SJCRH30 (cell line): Measurements from ENCODE around the gene PCED1B. TPM values are rescaled to one million over a fixed set of nuclear protein-coding genes. Genes with fewer than 3 reads are reported as not detected.

ENCODE experiments used
- DNase-seq, 2 experiments: peaks; one replicate each; pipeline ENCODE4 v3.0.0-alpha.2; 2015 to 2020
- H3K27ac ChIP-seq: fragments of 250-450 bp; sonication (Bioruptor Pico); 2 replicates; pipeline ENCODE4 v1.5.1; 2020; ENCODE audit warnings: mild to moderate bottlenecking, moderate library complexity
- H3K27me3 ChIP-seq: fragments of 250-450 bp; sonication (Bioruptor Pico); 2 replicates; pipeline ENCODE4 v1.5.1; 2020; ENCODE audit warnings: mild to moderate bottlenecking, moderate library complexity
- H3K36me3 ChIP-seq: fragments of 250-450 bp; sonication (Bioruptor Pico); 2 replicates; pipeline ENCODE4 v1.5.1; 2020; ENCODE audit warnings: mild to moderate bottlenecking, moderate library complexity
- H3K4me1 ChIP-seq: fragments of 250-450 bp; sonication (Bioruptor Pico); 2 replicates; pipeline ENCODE4 v1.5.1; 2020; ENCODE audit warnings: mild to moderate bottlenecking, moderate library complexity
- H3K4me3 ChIP-seq: fragments of 250-450 bp; sonication (Bioruptor Pico); 2 replicates; pipeline ENCODE4 v1.5.1; 2020; ENCODE audit warnings: mild to moderate bottlenecking, moderate library complexity
- H3K9me3 ChIP-seq: fragments of 250-450 bp; sonication (Bioruptor Pico); replicated peaks from 2 replicates; pipeline ENCODE4 v1.5.1; 2020; ENCODE audit warnings: mild to moderate bottlenecking, moderate library complexity
- total RNA-seq: library from RNA; depleted of rRNA; stranded (reverse); fragments of >200 nt; shearing (Covaris generic); gene quantifications from 2 replicates; pipeline ENCODE4 v1.2.3, GENCODE V29; 2014

PCED1B gene
- total RNA-seq, 1 experiment from 2014 or later, result not detected

DNA sequence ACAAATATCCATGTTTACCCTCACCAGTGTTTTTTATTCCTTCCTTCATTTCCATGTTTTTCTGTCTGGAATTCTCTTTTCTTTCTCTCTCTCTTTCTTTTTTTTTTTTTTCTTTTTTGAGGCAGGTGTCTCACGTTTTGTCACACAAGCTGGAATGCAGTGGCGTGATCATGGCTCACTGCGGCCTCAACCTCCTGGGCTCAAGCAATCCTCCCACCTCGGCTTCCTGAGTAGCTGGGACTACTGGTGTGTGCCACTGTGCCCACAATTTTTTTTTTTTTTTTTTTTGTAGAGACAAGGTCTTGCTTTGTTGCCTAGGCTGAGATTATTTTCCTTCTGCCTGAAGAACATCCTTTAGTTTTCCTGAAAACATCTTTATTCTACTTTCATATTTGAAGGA, 15.4 kb downstream of the PCED1B start:
- H3K4me1 ChIP-seq, result no peaks in the 10 kb centered on the region
- DNase-seq, result no peak
- no peaks in the 10 kb centered on the region for H3K36me3 ChIP-seq
- H3K27ac ChIP-seq, result no peak overlapping the region
- H3K4me3 ChIP-seq, result no peak overlapping the region
- no peaks in the 10 kb centered on the region for H3K9me3 ChIP-seq
- H3K27me3 ChIP-seq, result no peaks in the 10 kb centered on the region

DNA sequence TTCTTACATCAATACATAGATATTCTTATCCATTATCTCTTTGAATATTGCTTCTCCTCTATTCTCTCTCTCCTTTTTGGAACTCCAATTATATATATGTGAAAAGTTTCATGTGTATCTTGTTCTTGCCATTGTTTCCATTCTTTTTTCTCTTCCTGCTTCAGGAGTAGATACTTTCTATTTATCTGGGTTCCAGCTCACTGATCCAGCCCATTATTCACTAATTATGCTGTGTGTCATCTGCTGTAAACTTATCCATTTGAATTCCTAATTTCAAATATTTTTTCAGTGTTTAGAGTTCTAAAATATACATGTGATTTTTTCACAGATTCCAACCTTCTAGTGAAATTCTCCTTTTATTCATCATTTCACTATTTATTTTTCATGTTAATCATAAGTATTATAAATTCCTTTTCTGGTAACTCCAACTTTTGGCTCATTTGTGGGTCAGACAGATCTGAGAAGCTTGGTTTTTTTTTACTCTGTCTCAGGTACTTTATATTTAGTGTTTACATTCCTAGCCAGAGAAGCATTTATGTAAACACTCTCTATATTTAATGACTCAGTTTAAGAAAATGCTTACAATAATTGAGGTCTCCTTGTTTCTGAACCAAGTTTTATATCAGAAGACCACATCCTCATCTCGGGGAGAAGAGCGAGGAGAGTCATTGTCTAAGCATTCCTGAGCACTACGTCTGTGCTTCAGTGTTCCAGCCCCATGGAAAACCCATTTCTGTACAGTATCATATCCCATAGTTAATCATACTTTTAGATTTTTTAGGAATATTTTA, 16.2 kb downstream of the PCED1B start:
- H3K9me3 ChIP-seq, result no peaks in the 10 kb centered on the region
- no peak overlapping the region for H3K4me3 ChIP-seq
- H3K36me3 ChIP-seq, result no peaks in the 10 kb centered on the region
- no peak overlapping the region for H3K27ac ChIP-seq
- DNase-seq, result no peak
- H3K27me3 ChIP-seq, result no peaks in the 10 kb centered on the region
- H3K4me1 ChIP-seq, result no peaks in the 10 kb centered on the region

DNA sequence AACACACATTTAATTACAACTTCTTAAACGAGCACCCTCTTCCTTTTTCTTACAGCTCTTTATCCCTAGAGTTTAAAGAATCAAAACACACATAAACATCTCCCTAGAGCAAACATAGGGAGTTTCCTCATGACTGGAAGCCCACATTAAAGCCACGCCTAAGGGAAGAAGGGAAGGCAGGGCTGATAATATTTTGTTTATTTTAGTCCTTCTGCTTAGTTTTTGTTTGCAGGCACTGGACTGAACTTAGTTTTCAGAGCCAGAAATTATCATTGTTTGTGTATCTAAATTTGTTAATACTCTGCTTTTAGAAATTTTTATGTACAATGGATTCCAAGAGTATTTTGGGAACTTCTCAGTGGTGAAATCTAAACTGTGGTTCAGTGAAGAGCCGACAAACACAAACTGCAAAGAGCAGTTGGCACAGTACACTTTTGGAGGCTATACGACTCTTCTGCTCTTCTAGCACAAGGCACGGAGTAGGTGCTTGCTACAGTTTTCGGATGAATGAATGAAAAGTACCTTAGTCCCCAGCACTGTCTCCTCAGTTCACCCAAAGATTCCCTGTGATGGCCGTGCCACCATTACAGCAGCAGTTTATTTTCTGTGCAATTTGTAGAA, 18.0 kb downstream of the PCED1B start:
- H3K36me3 ChIP-seq, result no peaks in the 10 kb centered on the region
- no peak overlapping the region for H3K4me3 ChIP-seq
- H3K9me3 ChIP-seq, result no peaks in the 10 kb centered on the region
- no peak overlapping the region for H3K27ac ChIP-seq
- no peaks in the 10 kb centered on the region for H3K4me1 ChIP-seq
- no peaks in the 10 kb centered on the region for H3K27me3 ChIP-seq
- DNase-seq, result no peak

DNA sequence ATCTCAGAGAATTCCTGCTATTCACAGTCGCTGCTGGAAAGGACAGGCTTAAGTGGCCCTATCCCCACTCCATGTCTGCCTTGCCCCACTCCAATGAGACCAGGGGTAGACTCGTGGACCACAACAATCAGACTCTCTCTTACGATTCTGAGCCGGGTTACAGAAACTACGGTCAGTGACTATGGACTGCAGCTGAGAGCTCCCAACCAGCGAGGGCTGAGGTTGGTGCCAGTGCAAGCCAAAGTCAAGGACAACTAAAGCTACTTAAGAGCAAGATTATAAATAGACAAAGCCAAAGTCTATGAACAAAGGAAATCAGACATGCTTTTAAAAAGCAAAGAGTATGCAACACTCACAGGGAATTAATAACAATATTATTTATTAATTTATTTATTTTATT, 18.7 kb downstream of the PCED1B start:
- Histone ChIP-seq H3K36me3 (no peaks in the 10 kb centered on the region), H3K27me3 (no peaks in the 10 kb centered on the region), H3K4me3 (no peak overlapping the region), H3K9me3 (no peaks in the 10 kb centered on the region), H3K4me1 (no peaks in the 10 kb centered on the region), H3K27ac (no peak overlapping the region)
- DNase-seq, result no peak

DNA sequence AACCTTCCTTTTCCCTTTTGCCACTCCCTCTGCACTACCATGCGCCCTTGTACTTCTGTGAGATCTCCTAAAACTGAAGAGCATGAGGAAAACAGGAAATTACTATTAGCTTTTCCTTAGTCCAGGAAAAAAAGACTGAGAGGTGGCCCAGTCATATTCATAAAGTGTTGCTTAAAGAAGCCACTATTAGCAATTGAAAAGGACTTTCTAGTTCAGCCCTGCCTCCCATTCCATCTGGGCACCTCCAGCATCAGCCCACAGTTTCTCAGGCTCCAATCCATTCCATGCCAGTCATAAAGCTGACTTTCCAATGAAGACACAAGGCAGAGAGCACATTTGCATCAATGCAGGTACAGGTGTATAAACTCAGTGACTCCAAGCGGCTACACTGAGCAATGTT, 20.2 kb downstream of the PCED1B start:
- no peak for DNase-seq
- no peaks in the 10 kb centered on the region for H3K36me3 ChIP-seq
- H3K4me1 ChIP-seq, result no peaks in the 10 kb centered on the region
- H3K4me3 ChIP-seq, result no peak overlapping the region
- no peaks in the 10 kb centered on the region for H3K9me3 ChIP-seq
- peaks cover 4% of the 10 kb centered on the region for H3K27me3 ChIP-seq
- no peak overlapping the region for H3K27ac ChIP-seq

DNA sequence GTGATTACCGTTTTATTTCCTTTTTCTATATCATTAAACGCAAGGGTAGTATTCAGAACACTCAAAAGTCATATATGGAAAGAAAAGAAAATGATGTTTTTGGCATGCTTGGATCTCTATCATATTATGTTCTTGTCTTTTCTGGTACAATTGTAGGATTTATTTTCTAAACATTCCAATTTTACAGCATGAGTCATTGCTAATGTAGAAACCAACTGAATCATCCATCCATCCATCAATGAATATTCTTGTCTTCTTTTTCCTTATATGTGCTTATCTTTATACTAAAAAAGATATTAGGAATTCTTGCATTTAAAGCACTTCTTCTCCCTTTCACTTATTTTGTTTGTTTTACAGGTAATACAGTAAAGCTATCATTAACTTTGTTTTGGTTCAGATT, 20.7 kb downstream of the PCED1B start:
- H3K4me1 ChIP-seq, result no peaks in the 10 kb centered on the region
- DNase-seq, result no peak
- H3K9me3 ChIP-seq, result no peaks in the 10 kb centered on the region
- peaks cover 9% of the 10 kb centered on the region for H3K27me3 ChIP-seq
- H3K4me3 ChIP-seq, result no peak overlapping the region
- no peaks in the 10 kb centered on the region for H3K36me3 ChIP-seq
- no peak overlapping the region for H3K27ac ChIP-seq

DNA sequence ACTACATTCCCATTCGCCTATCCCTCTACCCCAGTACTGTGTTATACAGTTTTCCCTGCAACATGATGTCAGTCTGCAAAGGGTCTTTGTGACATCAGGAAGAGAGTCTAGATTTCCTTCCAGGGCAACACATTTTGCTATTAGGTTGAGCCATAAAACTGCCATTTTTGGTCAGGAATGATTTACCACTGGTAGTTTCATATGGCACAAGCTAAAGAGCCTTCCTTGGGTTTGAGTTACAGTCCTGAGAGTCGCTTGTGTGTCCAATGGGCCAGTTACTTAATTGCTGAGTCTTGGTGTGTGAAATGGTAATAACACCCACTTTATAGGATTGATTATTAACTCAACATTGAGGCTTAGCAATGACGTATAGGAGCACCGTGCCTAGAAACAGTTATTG, 23.0 kb downstream of the PCED1B start:
- Histone ChIP-seq H3K36me3 (no peaks in the 10 kb centered on the region), H3K9me3 (no peaks in the 10 kb centered on the region), H3K4me1 (no peaks in the 10 kb centered on the region), H3K27me3 (peaks cover 25% of the 10 kb centered on the region), H3K27ac (no peak overlapping the region), H3K4me3 (no peak overlapping the region)
- DNase-seq, result no peak

DNA sequence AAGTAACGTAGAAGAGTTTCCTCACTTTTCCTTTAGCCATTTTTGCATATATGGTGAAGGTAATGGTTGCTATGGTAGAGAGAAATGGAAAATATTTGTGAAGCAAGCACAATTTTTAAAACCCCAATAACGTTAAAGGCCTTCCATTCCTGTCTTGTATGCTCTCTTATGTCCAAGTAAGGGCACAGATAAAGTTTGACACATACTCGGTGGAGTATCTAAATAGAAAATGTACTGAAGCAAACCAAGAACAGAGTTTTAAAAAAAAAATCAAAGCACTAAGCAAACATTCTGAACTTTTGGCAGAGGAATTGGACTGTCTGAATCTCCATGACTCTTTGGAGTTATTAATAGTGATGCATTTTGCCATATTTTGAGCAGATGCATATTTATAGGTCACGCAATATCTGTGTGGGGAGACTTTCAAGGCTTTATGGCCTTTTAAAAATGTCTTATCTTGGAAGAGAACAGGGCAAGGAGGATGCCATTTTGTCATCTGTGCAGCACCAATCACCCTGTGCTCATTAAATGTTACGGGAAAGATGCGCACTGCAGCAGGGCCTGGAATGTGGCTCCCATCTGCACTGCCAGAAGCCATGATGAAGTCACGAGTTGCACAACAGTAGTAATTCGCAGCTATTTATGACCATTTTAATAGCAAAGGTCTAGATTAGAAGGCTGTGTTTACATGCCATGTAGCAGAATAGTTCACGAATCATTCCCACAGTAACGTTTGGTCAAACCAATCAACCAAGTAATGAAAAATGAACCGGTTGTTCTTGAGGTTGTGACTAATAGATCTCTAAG, 23.6 kb downstream of the PCED1B start:
- no peaks in the 10 kb centered on the region for H3K36me3 ChIP-seq
- DNase-seq, result no peak
- peaks cover 28% of the 10 kb centered on the region for H3K27me3 ChIP-seq
- H3K9me3 ChIP-seq, result no peaks in the 10 kb centered on the region
- no peak overlapping the region for H3K4me3 ChIP-seq
- no peaks in the 10 kb centered on the region for H3K4me1 ChIP-seq
- H3K27ac ChIP-seq, result no peak overlapping the region

DNA sequence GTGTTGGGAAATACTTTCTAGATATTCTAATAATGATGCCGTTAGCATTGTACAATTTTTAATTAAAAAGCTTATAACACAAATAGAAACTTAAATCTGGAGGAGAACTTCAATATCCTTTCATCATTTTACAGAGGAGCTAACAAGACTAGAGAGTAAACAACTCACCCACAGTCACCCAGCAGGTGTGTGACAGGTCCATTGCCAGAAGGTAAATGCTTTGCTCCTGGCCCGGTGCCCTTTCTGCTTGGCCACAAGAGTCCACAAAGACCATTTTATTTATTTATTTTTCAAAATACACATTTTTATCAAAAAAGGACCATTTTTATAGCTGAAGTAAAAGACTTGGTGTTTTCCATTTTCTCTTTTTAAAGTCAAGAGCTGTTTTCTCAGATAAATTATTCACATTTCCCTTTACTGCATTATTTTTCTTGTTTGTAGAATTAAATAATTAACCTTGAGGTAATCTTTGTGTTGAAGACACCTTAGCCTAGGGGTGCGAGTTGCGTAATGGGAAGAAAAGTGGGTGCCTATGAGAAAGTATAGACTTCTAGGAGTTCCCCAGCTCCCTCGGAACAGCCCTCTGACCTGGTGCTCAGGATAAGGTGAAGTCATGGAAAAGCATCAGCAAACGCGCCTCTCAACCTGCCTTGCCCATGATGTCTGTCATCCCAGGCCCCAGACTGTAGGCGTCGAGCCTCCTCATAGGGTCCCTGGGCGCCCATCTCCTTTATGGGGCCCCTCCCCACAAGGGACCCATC, 26.7 kb downstream of the PCED1B start:
- Histone ChIP-seq H3K9me3 (no peaks in the 10 kb centered on the region), H3K36me3 (no peaks in the 10 kb centered on the region), H3K4me3 (no peak overlapping the region), H3K4me1 (no peaks in the 10 kb centered on the region), H3K27ac (no peak overlapping the region), H3K27me3 (peaks cover 31% of the 10 kb centered on the region)
- DNase-seq, result no peak

DNA sequence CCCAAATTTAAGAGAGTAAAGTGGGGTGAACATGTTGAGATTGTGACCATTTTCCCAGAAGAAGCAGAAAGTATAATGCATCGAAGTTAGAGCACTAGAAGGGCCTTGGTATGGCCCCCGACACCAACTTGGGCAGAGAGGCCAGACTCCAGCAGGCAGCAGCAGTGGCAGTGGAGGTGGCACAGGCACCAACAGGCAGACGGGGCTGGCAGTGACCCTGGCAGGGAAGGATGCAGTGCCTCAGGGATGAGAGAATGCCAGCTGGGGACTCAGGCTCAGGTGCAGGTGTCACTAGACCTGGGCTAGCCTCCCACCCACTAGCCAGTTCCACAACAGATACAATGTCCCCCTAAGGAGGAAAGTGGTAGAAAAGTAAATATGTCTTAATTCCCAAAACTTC, 28.0 kb downstream of the PCED1B start:
- H3K4me3 ChIP-seq, result no peak overlapping the region
- DNase-seq, result no peak

DNA sequence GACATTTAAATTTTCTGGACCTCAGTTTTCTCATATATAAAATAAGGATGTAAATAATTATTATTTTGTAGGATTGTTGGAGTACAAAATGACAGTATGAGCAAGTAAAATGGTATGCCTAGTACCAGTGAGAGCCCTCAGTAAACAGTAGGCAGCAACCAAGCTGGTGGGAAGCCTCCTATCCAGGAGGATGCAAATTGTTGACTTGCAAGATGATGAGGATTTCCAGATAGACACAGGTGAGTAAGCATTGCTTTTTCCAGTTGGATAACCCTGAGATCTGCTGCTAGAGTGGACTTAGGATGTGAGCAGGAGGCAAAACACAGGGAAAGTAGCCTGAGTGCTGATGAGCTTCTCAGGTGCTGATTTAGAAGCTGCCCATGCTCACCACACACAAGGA, 28.5 kb downstream of the PCED1B start:
- no peaks in the 10 kb centered on the region for H3K36me3 ChIP-seq
- H3K4me1 ChIP-seq, result no peaks in the 10 kb centered on the region
- H3K4me3 ChIP-seq, result no peak overlapping the region
- no peak for DNase-seq
- H3K27ac ChIP-seq, result no peak overlapping the region
- H3K27me3 ChIP-seq, result peaks cover 32% of the 10 kb centered on the region
- no peaks in the 10 kb centered on the region for H3K9me3 ChIP-seq

More for the DNA sequence above, 28.0 kb downstream of the PCED1B start:
- Histone ChIP-seq H3K4me1 (no peaks in the 10 kb centered on the region), H3K36me3 (no peaks in the 10 kb centered on the region), H3K27ac (no peak overlapping the region), H3K9me3 (no peaks in the 10 kb centered on the region), H3K27me3 (peaks cover 31% of the 10 kb centered on the region)

DNA sequence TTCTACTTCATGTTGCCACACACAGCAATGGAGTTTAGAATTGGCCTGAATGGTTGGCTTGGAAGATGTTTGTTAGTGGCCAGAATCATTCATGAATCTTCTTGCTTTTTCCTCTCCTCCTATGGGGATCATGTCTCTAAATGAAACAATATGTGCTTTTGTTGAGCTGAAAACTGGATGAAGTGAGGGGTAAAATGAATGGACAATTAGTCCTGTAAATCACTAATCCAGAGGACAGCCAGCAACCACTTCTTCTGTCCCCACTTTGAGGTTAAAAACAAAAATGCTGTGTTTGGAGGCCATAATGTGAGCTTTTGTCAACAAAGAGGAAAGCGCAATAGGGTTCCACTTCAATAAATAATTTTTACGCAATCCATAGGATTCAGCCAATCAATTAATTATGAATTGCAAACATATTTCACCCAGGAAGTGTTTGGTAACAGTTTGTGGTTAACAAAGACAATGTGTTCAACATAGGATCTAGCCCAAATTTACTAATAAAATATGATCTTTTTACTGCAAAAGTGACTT, 30.7 kb downstream of the PCED1B start:
- no peaks in the 10 kb centered on the region for H3K9me3 ChIP-seq
- H3K4me1 ChIP-seq, result no peaks in the 10 kb centered on the region
- DNase-seq, result no peak
- no peak overlapping the region for H3K27ac ChIP-seq
- H3K27me3 ChIP-seq, result peaks cover 27% of the 10 kb centered on the region
- no peak overlapping the region for H3K4me3 ChIP-seq
- H3K36me3 ChIP-seq, result no peaks in the 10 kb centered on the region

DNA sequence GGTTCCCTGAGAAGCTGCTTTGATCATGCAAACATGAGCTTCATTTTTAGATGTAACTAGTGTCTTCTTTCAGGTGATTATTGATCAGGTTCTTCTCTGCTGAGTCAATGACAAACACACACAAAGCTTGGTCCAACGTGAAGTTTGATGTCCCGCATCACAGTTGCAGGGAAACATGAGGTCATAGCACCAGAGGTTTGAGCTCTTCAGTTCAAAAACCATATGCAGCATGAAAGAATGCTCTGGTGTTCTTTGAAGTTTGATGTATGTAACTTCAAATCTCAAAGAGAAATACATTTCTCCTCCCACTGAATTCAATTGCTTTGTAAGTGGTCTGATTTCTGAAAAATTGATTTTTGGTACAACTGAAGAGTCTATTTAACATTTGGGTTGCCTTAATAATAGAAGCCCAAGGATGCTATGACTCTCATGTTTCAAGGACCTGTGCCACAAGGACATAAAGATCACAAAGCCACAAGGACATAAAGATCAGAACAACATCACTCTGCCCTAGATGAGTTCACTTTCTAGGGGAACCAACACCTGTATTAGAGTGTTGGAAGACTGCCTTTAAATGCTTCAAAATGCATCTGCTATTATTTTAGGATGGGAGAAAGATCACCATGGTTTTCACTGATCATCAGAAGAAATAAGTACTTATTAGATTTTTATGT, 31.4 kb downstream of the PCED1B start:
- H3K27me3 ChIP-seq, result peaks cover 23% of the 10 kb centered on the region
- no peak overlapping the region for H3K4me3 ChIP-seq
- DNase-seq, result no peak
- no peaks in the 10 kb centered on the region for H3K9me3 ChIP-seq
- no peaks in the 10 kb centered on the region for H3K36me3 ChIP-seq
- H3K27ac ChIP-seq, result no peak overlapping the region
- H3K4me1 ChIP-seq, result no peaks in the 10 kb centered on the region

DNA sequence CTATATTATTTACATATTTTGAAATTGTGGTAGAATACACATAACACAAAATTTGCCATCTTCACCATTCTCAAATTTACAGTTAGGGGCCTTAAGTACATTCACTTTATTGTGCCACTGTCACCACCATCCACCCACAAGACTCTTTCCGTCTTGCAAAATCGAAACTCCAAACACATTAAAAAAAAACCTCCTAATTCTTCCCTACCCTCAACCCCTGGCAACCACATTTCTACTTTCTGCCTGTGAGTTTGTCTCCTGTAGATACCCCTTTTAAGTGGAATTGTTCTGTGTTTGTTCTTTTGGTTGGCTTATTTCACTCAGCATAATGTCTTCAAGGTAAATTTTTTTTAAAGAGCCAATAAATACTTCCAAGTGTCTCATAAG, 32.0 kb downstream of the PCED1B start:
- H3K27ac ChIP-seq, result no peak overlapping the region
- no peak for DNase-seq

More for the DNA sequence above, 32.0 kb downstream of the PCED1B start:
- Histone ChIP-seq H3K4me1 (no peaks in the 10 kb centered on the region), H3K36me3 (no peaks in the 10 kb centered on the region), H3K4me3 (no peak overlapping the region), H3K9me3 (no peaks in the 10 kb centered on the region), H3K27me3 (peaks cover 18% of the 10 kb centered on the region)
